Omental fat pad (tissue), 4 donors: Measurements from ENCODE around the gene CDY1. TPM values are rescaled to one million over a fixed set of nuclear protein-coding genes. Genes with fewer than 3 reads are reported as not detected.
"Not testable (repeated sequence)": the region's sequence is repeated elsewhere in the genome, so short reads cannot be mapped to it uniquely, and the experiment has no call there.

Source experiments
- ATAC-seq: fragments of 150-250 bp; one replicate; pipeline ENCODE4 v1.9.1; 2016; ENCODE audit warnings: mild to moderate bottlenecking, moderate library complexity; ENCODE audit not compliant: low FRiP score
- DNase-seq: peaks from one replicate; pipeline ENCODE4 v3.0.0-alpha.2; 2019; ENCODE audit warnings: low spot score
- total RNA-seq, 4 donors: library from RNA; depleted of rRNA; stranded (reverse); fragments of >200 nt; gene quantifications; one replicate each; pipeline ENCODE4 v1.1.0, GENCODE V29; 2016

Gene CDY1, protein sequence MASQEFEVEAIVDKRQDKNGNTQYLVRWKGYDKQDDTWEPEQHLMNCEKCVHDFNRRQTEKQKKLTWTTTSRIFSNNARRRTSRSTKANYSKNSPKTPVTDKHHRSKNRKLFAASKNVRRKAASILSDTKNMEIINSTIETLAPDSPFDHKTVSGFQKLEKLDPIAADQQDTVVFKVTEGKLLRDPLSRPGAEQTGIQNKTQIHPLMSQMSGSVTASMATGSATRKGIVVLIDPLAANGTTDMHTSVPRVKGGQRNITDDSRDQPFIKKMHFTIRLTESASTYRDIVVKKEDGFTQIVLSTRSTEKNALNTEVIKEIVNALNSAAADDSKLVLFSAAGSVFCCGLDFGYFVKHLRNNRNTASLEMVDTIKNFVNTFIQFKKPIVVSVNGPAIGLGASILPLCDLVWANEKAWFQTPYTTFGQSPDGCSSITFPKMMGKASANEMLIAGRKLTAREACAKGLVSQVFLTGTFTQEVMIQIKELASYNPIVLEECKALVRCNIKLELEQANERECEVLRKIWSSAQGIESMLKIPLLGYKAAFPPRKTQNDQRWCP
- not detected for total RNA-seq

GRCh38 chrY:25621817-25622216 lies at the start of gene CDY1:
CDY1 (plus strand) TSS chrY:25622117; CDS start chrY:25622443, 326 bp downstream.
- ATAC-seq, DNase-seq: not testable (repeated sequence)

GRCh38 chrY:25593336-25593735 lies 28.6 kb upstream of the CDY1 start:
- ATAC-seq, DNase-seq: not testable (repeated sequence)

DNA sequence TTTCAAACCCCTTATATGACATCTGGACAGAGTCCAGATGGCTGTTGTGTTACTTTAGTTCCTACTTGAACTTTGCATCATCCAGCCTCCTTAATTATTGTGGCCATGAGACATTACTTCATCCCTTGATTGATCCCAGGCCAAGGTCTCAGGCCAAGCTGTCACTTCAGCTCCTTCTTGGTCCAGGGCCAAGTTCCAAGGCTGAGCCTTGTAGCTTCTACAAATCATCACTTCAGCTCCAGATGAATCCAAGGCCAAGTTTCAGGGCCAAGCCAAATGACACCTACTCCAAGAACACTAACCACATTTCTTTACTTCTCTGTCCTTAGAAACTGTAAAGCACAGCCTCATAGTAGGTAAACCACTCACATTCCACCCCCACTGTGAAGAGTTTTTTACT lies 1.7 kb upstream of the CDY1 start:
- not testable (repeated sequence) for DNase-seq, ATAC-seq

GRCh38 chrY:25626524-25626923 lies 4.6 kb downstream of the CDY1 start:
- not testable (repeated sequence) for ATAC-seq, DNase-seq

DNA sequence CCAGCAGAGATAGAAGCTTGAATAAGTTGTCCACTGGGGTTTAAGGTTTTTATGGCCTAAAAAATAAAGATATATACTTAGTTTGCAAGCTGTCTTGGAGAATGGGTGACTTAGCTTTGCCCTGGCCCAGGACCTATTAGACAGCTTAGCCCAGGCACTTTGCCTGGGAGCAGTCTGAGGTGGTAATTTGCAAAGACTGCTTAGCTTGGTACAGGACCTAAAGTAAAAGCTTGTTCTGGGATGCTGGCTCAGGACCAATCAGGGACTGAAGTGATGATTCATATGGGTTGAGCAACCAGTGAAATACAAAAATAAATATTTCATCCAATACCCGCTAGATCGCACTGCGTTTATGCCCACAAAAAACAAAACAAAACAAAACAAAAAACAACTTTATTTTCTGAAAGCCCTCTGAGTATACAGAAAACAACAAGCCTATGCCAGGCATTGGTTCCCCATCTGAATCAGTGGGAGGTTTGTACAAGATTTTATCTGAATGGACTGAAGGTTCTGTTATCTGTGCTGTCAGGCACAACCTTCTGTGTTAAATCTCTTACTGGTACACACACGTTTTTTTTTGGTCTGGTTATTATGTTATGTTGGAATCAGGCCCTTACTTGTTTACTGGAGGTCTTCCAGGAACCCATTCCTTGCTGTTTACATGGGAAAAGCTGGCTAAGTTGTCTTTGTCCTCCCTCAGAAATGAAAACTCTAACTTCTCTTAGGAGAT lies 8.6 kb downstream of the CDY1 start:
- DNase-seq, ATAC-seq: not testable (repeated sequence)

GRCh38 chrY:25639852-25640251 lies 17.9 kb downstream of the CDY1 start:
- ATAC-seq, DNase-seq: not testable (repeated sequence)

- not testable (repeated sequence) for ATAC-seq
Measured at GRCh38 chrY:25643024-25643915, 21.4 kb downstream of the CDY1 start.

More at GRCh38 chrY:25643024-25643915, 21.4 kb downstream of the CDY1 start:
- not testable (repeated sequence) for DNase-seq
